ENCODE results near the gene LOX.

- TF ChIP-seq POLR2AphosphoS5 (IDR thresholded peaks at IDR 0.05; ENCODE audit: low read depth, low read length) (no peak), REST (IDR thresholded peaks at IDR 0.05; ENCODE audit: insufficient read depth in 1 of 2, low read depth in 2 of 2, low read length in 2 of 2) (no peak), TAF1 (IDR thresholded peaks at IDR 0.05; ENCODE audit: borderline replicate concordance, insufficient read depth, low read length) (no peak), SIN3A (IDR thresholded peaks at IDR 0.05; ENCODE audit: borderline replicate concordance, insufficient read depth, low read length) (no peak)
Observed at GRCh38 chr5:122076050-122076461, 2.0 kb downstream of the LOX start.

All from PFSK-1 (cell line).